Gastrocnemius medialis (tissue), 4 donors: Measurements from ENCODE around the gene KRTAP4-8.

ENCODE experiments used
- CTCF ChIP-seq, 5 experiments: fragments of 450-650 bp in 3 of 5; fragments of 200-600 bp in 2 of 5; sonication (generic) in 2 of 5; IDR thresholded peaks in 4 of 5; conservative IDR thresholded peaks in 1 of 5; 1 replicate in 4 of 5; 2 replicates in 1 of 5; pipeline ENCODE4 v1.5.1; 2016 to 2019; ENCODE audit warnings: antibody characterized with exemption in 5 of 5, mild to moderate bottlenecking in 3 of 5, moderate library complexity in 3 of 5
- POLR2A ChIP-seq, 2 donors: fragments of 450-650 bp; IDR thresholded peaks; one replicate each; pipeline ENCODE4 v1.6.1; 2017; ENCODE audit warnings: antibody characterized with exemption in 2 of 2, mild to moderate bottlenecking in 2 of 2, moderate library complexity in 2 of 2

GRCh38 chr17:41057547-41057946, 40.4 kb downstream of the KRTAP4-8 start:
- TF ChIP-seq CTCF (IDR thresholded peaks at IDR 0.05 in 4 of 5, conservative IDR thresholded peaks at IDR 0.05 in 1 of 5) (no peak), POLR2A (IDR thresholded peaks at IDR 0.05) (no peak)
